Cardiac muscle cell (in vitro differentiated cells and primary cell): Measurements from ENCODE around the gene IER2. TPM values are rescaled to one million over a fixed set of nuclear protein-coding genes. Genes with fewer than 3 reads are reported as not detected.

ENCODE experiments used
- DNase-seq, 2 donors: peaks; one replicate each; pipeline versions ENCODE4 v3.0.0 to v3.0.0-alpha.2; 2010 to 2017; ENCODE audit warnings: low read depth in 1 of 2, low spot score in 1 of 2
- H3K27ac ChIP-seq: fragments of 200-600 bp; sonication (generic); 2 replicates; pipeline ENCODE4 v1.5.1; 2016
- H3K27me3 ChIP-seq: fragments of 200-600 bp; sonication (generic); 2 replicates; pipeline ENCODE4 v1.6.0; 2016; ENCODE audit warnings: control low read depth
- H3K36me3 ChIP-seq: fragments of 200-600 bp; sonication (generic); 2 replicates; pipeline ENCODE4 v1.5.1; 2016; ENCODE audit warnings: control low read depth
- H3K4me1 ChIP-seq: fragments of 200-600 bp; sonication (generic); 2 replicates; pipeline ENCODE4 v1.8.1; 2017; ENCODE audit warnings: low read depth, mild to moderate bottlenecking, mixed run types
- H3K4me3 ChIP-seq: fragments of 200-600 bp; sonication (generic); 2 replicates; pipeline ENCODE4 v1.5.1; 2016; ENCODE audit warnings: mild to moderate bottlenecking
- H3K9me3 ChIP-seq: fragments of 200-600 bp; sonication (generic); 2 replicates; pipeline ENCODE4 v1.5.1; 2017; ENCODE audit warnings: low read depth, mild to moderate bottlenecking, control low read depth
- CTCF ChIP-seq: IDR thresholded peaks from 2 replicates; pipeline ENCODE4 v1.5.1; 2012; ENCODE audit warnings: low read depth, mild to moderate bottlenecking, low read length
- polyA plus RNA-seq: library from polyadenylated mRNA; unstranded; fragments of >200 nt; fragmentation: Nextera tagmentation; extraction: Ambion mirVana; gene quantifications from 2 replicates; pipeline ENCODE4 v1.2.1, GENCODE V29; 2016
- total RNA-seq: library from RNA; depleted of rRNA; stranded (reverse); fragments of >200 nt; gene quantifications from 2 replicates; pipeline ENCODE4 v1.2.3, GENCODE V29; 2016

IER2 gene
- total and polyA plus RNA-seq, 2 experiments from 2014 or later: 77.6 to 110 TPM

GRCh38 chr19:13150931-13151604 lies 857 bp downstream of the IER2 start:
- DNase-seq: peak; percentile 23 to 27
- no peaks in the 10 kb centered on the region for H3K36me3 ChIP-seq
- H3K9me3 ChIP-seq: no peaks in the 10 kb centered on the region
- H3K4me1 ChIP-seq: peaks cover 14% of the 10 kb centered on the region
- TF ChIP-seq CTCF: no peak
- peak overlapping the region; percentile 96 for H3K27ac ChIP-seq
- no peaks in the 10 kb centered on the region for H3K27me3 ChIP-seq
- H3K4me3 ChIP-seq: peak overlapping the region; percentile 78

GRCh38 chr19:13151605-13152355 lies 1.6 kb downstream of the IER2 start:
- Histone ChIP-seq H3K4me1 (peaks cover 16% of the 10 kb centered on the region), H3K27me3 (no peaks in the 10 kb centered on the region), H3K9me3 (no peaks in the 10 kb centered on the region), H3K27ac (peak overlapping the region; percentile 97), H3K36me3 (no peaks in the 10 kb centered on the region), H3K4me3 (peak overlapping the region; percentile 78)
- no peak for TF ChIP-seq CTCF
- DNase-seq: peak; percentile 98 to 99

DNA sequence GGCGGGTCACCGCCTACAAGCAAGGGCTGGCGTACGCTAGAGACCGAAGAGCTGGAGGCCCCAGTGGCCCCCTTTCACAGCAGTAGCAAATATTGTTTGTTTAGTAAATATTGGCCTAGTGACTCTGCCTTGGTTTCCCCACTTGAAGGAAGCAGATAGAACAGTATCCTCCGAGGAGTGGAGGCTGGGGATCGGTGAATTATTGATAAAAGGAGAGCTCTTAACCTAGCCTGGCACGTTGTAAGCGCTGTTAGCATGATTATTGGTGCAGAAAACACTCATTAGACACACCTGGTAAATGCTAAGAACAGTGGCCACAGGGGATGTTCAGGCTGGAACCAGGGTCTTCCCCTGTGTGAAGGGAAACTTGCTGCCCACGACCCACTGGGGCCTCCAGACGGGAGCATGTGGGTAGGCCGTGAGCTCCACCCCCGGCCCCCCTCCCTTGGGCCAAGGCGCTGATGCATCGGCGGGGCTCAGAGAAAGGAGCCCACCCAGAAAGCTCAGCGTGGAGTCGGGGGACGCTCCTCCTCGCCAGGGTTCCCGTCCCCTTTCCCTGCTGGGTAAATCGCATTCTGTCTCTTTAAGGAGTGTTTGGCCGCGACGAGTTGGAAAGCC lies 2.3 kb downstream of the IER2 start:
- peak overlapping the region; percentile 97 for H3K27ac ChIP-seq
- H3K4me3 ChIP-seq: peak overlapping the region; percentile 42
- no peaks in the 10 kb centered on the region for H3K27me3 ChIP-seq
- H3K4me1 ChIP-seq: peaks cover 16% of the 10 kb centered on the region
- H3K9me3 ChIP-seq: no peaks in the 10 kb centered on the region
- no peak for TF ChIP-seq CTCF
- H3K36me3 ChIP-seq: no peaks in the 10 kb centered on the region
- no peak for DNase-seq

GRCh38 chr19:13152974-13153568 lies 2.9 kb downstream of the IER2 start:
- no peaks in the 10 kb centered on the region for H3K27me3 ChIP-seq
- TF ChIP-seq CTCF: no peak
- H3K36me3 ChIP-seq: no peaks in the 10 kb centered on the region
- no peaks in the 10 kb centered on the region for H3K9me3 ChIP-seq
- peak overlapping the region; percentile 42 for H3K4me3 ChIP-seq
- DNase-seq: peak; percentile 93 to 95
- peak overlapping the region; percentile 97 for H3K27ac ChIP-seq
- H3K4me1 ChIP-seq: peaks cover 16% of the 10 kb centered on the region

DNA sequence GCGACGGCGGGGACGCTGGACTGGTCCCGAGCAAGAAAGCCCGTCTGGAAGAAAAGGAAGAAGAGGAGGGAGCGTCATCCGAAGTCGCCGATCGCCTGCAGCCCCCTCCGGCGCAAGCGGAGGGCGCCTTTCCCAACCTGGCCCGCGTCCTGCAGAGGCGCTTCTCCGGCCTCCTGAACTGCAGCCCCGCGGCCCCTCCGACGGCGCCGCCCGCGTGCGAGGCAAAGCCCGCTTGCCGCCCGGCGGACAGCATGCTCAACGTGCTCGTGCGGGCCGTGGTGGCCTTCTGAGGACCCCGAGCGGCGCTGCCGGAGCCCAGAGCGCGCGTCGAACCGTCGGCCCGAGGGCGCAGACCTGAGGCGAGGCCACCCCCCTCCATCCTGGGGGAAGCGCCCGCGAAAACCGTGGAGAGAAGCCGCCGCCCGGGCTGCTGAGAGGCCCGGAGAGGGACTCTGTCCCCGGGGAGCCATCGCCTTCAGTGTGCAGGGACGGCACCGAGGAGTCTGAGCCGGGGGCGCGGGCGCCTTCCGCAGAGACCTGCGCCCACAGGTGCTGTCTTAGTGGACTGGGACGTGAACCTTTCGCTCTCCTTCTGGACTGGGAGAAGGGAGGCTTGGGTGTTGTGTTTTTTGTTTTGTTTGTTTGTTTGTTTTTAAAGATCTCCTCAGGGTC lies 3.5 kb downstream of the IER2 start:
- Histone ChIP-seq H3K36me3 (no peaks in the 10 kb centered on the region), H3K9me3 (no peaks in the 10 kb centered on the region), H3K4me3 (peak overlapping the region; percentile 42), H3K4me1 (peaks cover 16% of the 10 kb centered on the region), H3K27me3 (no peaks in the 10 kb centered on the region), H3K27ac (peak overlapping the region; percentile 97)
- peak; percentile 20 for TF ChIP-seq CTCF
- peak; percentile 49 to 62 for DNase-seq
